Measurements from ENCODE around the gene WNK1.
"Not testable (repeated sequence)": the region's sequence is repeated elsewhere in the genome, so short reads cannot be mapped to it uniquely, and the experiment has no call there.

The WNK1 gene

DNA sequence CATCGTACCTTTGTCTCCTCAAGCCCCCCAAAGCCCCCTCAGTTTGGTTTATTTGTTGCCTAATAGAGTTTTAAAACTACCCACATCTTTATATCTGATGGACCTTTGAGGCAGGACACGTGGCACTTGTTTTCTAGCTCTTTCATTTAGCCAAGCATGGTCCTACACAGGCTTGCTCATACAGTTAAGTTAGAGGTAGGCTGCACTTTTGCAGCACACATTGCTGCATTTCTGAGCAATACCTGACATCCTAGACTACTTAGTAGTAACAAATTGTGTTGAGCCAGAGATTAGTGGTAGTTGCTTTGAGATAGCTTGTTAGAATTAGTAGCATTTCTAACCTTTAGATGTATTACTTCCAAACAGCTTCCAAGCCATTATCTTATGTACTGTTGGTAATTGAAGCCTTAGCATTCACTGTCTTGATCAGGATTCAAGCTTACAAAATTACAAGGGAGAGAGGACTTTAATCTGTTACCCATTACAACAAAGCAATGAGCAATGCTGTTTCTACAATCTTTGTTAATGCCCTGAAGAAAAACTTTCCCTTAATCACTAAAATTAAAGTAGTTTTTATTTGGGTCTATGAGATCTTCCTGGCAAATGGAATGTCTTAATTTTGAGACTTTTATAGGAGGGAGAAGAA lies 96.6 kb downstream of the WNK1 start:
- DNase-seq (ENCODE audit: low spot score), result no peak
- TF ChIP-seq, protein P1, sequence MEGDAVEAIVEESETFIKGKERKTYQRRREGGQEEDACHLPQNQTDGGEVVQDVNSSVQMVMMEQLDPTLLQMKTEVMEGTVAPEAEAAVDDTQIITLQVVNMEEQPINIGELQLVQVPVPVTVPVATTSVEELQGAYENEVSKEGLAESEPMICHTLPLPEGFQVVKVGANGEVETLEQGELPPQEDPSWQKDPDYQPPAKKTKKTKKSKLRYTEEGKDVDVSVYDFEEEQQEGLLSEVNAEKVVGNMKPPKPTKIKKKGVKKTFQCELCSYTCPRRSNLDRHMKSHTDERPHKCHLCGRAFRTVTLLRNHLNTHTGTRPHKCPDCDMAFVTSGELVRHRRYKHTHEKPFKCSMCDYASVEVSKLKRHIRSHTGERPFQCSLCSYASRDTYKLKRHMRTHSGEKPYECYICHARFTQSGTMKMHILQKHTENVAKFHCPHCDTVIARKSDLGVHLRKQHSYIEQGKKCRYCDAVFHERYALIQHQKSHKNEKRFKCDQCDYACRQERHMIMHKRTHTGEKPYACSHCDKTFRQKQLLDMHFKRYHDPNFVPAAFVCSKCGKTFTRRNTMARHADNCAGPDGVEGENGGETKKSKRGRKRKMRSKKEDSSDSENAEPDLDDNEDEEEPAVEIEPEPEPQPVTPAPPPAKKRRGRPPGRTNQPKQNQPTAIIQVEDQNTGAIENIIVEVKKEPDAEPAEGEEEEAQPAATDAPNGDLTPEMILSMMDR (IDR thresholded peaks at IDR 0.05; ENCODE audit: extremely low read depth, missing control alignments), result no peak

DNA sequence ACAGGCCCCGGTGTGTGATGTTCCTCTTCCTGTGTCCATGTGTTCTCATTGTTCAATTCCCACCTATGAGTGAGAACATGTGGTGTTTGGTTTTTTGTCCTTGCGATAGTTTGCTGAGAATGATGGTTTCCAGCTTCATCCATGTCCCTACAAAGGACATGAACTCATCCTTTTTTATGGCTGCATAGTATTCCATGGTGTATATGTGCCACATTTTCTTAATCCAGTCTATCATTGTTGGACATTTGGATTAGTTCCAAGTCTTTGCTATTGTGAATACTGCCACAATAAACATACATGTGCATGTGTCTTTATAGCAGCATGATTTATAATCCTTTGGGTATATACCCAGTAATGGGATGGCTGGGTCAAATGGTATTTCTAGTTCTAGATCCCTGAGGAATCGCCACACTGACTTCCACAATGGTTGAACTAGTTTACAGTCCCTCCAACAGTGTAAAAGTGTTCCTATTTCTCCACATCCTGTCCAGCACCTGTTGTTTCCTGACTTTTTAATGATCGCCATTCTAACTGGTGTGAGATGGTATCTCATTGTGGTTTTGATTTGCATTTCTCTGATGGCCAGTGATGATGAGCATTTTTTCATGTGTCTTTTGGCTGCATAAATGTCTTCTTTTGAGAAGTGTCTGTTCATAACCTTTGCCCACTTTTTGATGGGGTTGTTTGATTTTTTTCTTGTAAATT lies 97.5 kb downstream of the WNK1 start:
- DNase-seq (ENCODE audit: low spot score), result not testable (repeated sequence)

DNA sequence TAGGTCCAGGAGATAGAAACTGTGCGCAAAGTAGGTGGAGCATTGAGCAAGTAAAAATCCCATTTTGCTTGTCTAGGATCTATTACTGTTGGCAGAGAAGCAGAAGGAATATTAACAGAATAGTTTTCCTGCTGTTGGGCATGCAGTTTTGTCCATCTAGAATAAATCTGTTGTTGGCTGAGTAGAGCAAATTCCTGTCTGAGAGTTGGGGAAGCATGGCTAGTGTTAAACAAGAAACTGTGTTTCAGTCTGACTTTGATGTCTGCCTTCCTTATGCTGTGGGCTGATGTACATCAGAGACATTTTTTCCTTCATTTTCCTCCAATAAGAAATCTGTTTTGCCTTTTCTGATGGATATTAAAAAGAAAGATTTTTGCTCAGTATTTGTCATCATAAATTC lies 99.0 kb downstream of the WNK1 start:
- TF ChIP-seq, protein P1 (IDR thresholded peaks at IDR 0.05; ENCODE audit: extremely low read depth, missing control alignments), result no peak
- DNase-seq (ENCODE audit: low spot score), result no peak

DNA sequence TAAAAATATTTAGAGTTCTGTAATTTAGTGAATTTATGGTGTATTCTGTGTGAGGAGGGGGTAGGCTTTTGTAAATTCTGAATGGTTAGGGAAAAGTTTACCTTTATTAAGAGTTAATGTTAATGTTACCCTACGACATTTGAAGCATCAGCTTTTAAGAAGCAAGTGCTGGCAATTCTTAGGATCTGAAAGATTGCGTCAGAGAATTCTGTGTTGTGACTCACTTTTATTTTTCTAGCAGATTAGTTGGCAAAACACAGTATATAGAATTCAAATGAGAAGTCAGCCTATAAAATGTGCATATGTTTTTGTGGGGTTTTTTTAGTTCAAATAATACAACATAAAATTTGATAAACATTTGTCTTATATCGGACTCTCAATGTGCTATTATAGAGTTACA lies 99.5 kb downstream of the WNK1 start:
- no peak for DNase-seq (ENCODE audit: low spot score)
- TF ChIP-seq, protein P1 (IDR thresholded peaks at IDR 0.05; ENCODE audit: extremely low read depth, missing control alignments), result no peak

DNA sequence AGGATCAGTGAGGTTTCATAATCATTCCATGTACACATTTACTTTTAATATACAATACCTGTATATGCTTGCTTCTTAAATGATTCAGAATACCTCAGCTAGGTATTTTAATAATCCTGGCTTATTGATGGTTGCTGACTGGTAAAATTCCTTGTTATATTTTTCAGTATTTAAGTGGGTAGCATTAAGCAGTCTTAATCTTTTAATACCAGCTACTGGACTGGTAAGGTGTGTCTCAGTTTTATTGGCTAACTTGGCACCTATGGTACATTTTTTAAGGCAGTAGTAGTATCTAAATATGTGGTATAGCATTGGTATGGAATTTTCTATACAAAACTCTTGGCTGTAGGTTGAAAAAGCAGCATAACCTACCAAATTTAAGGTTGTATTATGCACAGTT lies 100.5 kb downstream of the WNK1 start:
- TF ChIP-seq, protein P1 (IDR thresholded peaks at IDR 0.05; ENCODE audit: extremely low read depth, missing control alignments), result no peak
- no peak for DNase-seq (ENCODE audit: low spot score)

DNA sequence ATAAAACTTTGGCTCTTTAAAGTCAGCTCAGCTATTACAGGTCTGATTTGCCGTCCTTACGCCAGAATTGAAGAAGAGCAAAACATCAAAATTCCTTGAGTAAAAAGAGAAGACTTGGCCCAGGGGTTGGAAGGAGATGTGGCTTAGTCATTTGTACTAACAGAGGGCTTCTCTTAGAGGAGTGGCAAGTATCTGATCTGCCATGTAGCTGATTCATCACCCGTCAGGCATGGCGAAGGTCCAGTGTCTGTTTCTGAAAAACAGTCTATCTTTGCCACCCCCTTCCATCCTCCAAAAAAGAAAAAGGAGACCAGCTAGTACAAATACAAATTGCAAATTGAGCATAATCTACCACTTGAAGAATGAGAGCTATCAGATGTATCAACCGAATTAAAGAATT lies 105.2 kb downstream of the WNK1 start:
- TF ChIP-seq, protein P1 (IDR thresholded peaks at IDR 0.05; ENCODE audit: extremely low read depth, missing control alignments), result no peak
- DNase-seq (ENCODE audit: low spot score), result no peak

DNA sequence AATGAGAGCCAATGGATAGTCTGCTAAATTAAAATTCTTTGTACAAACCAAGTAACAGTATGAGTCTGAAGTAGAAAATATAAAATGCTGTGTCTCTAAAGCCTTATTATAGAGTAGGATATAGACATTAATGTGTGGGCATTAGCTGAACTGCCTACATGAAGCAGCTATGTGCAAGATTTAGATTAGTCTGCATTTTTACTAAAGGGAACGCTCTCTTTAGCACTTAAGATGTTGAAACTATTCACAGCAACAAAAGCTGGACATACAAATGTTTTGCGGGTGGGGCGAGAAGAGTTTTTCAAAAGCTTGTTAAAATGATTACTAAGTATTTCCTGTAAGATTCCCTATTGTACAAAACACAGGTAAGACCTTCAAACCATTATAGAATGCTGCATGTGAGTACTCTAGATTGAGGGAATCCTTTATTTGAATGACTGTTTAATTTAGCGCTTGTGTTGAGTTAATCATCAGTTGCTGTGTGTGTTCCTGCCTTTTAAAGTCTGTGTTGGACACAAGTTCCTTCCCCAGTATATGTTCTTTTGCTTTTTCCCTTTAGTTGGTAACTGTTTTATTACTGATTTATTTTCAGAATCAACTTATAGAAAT lies 110.0 kb downstream of the WNK1 start:
- no peak for DNase-seq (ENCODE audit: low spot score)
- TF ChIP-seq, protein P1 (IDR thresholded peaks at IDR 0.05; ENCODE audit: extremely low read depth, missing control alignments), result no peak

Measured in GM20000 (cell line).